ENCODE results near the gene OR6K3. TPM values are rescaled to one million over a fixed set of nuclear protein-coding genes. Genes with fewer than 3 reads are reported as not detected.
"Not testable (repeated sequence)": the region's sequence is repeated elsewhere in the genome, so short reads cannot be mapped to it uniquely, and the experiment has no call there.

Gene OR6K3
- total RNA-seq, 1 donor, result not detected

DNA sequence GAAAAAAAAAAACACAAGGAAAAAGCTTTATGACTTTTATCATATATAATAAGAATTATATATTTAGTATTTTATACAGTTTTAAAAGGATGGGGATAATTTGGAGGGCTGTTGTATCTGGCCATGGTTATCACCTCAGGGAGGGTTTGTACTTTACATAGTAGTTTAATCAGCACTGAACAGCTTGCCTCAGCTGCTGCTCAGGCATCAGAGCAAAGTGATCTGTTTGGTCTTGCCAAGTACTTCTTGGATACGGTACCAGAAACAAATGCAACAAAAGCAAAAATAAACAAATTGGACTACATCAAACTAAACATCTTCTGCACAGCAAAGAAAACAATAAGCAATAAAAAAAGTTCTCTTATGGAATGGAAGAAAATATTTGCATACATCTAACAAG is 31.4 kb downstream of the OR6K3 start:
- TF ChIP-seq, protein P1, sequence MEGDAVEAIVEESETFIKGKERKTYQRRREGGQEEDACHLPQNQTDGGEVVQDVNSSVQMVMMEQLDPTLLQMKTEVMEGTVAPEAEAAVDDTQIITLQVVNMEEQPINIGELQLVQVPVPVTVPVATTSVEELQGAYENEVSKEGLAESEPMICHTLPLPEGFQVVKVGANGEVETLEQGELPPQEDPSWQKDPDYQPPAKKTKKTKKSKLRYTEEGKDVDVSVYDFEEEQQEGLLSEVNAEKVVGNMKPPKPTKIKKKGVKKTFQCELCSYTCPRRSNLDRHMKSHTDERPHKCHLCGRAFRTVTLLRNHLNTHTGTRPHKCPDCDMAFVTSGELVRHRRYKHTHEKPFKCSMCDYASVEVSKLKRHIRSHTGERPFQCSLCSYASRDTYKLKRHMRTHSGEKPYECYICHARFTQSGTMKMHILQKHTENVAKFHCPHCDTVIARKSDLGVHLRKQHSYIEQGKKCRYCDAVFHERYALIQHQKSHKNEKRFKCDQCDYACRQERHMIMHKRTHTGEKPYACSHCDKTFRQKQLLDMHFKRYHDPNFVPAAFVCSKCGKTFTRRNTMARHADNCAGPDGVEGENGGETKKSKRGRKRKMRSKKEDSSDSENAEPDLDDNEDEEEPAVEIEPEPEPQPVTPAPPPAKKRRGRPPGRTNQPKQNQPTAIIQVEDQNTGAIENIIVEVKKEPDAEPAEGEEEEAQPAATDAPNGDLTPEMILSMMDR (IDR thresholded peaks at IDR 0.05; ENCODE audit: insufficient read depth, low read length), result no peak
- H3K4me3 ChIP-seq (ENCODE audit: low read depth, low read length), result no peak overlapping the region
- DNase-seq (ENCODE audit: low read depth), result no peak

DNA sequence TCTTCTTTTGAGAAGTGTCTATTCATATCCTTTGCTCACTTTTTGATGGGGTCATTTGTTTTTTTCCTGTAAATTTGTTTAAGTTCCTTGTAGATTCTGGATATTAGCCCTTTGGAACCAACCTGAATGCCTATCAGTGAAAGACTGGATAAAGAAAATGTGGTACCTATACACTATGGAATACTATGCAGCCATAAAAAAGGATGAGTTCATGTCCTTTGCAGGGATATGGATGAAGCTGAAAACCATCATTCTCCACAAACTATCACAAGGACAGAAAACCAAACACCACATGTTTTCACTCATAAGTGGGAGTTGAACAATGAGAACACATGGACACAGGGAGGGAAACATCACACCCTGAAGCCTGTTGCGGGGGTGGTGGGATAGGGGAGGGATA is 32.2 kb downstream of the OR6K3 start:
- DNase-seq (ENCODE audit: low read depth); H3K4me3 ChIP-seq (ENCODE audit: low read depth, low read length): not testable (repeated sequence)

DNA sequence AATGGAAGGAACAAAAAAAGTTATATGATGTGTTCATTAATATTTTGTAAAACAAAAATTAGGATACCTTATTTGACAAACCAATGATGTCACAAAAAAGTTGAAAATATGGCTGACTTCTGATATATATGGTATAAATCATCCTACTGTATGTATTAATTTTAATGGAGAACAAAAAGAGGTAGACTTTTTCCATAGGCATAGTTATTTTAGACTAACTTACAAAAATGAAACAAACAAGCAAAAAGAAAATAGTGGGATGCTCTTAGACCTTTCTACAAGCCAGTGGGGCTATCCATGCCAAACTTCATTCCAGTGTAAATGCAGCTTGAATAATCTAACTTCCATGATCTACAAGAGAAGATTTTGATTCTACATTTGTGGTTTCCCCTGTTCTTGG is 33.5 kb downstream of the OR6K3 start:
- DNase-seq (ENCODE audit: low read depth), result no peak
- H3K4me3 ChIP-seq (ENCODE audit: low read depth, low read length), result no peak overlapping the region
- TF ChIP-seq, protein P1 (IDR thresholded peaks at IDR 0.05; ENCODE audit: insufficient read depth, low read length), result no peak

DNA sequence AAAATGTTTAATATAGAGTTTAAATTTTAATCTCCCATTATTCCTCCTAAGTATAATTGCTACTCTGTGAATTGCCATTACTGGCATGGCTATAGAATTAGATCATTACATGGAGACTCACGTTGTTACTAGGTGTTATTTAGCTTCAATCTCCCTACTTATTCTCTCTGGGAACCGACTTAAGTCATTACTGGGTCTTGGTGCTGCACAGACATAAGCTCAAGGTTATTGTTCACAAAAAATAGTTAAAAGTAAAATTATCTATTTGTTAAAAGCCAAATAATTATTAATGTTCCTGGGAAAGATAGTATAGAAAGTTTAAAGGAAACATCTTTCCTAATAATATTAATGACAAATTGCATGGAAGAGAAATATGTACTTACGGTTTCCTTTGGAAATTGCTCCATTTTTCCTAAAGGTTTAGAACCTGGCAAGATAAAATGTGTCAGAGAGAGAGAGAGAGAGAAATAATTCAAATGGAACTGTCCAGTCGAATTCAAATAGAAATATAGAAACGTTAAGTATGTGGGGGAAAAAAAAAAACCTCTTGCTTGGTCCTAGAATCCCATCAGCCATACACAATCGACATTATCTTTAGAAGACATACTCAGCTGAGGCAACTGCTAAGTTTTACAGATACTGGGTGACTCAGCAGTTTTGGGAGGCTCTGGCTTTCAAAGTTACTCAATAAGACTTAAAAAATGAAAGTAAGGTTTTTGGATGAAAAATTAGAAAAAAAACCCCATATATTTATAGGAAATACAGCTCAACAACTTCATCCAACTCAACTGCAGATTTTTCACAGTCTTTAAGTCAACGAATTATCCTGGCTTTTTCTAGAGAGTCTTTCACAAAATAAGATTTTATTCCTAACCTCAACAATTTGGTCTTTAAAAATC is 34.2 kb downstream of the OR6K3 start, which contains the start of gene SPTA1:
Gene SPTA1 (minus strand): TSS at position 605 of the 899 bp plus-strand sequence. CDS start 198 bp downstream, at position 407.
- H3K4me3 ChIP-seq (ENCODE audit: low read depth, low read length), result no peak within 1 kb of the TSS
- TF ChIP-seq, protein P1 (IDR thresholded peaks at IDR 0.05; ENCODE audit: insufficient read depth, low read length), result no peak
- DNase-seq (ENCODE audit: low read depth), result peak; percentile 37

DNA sequence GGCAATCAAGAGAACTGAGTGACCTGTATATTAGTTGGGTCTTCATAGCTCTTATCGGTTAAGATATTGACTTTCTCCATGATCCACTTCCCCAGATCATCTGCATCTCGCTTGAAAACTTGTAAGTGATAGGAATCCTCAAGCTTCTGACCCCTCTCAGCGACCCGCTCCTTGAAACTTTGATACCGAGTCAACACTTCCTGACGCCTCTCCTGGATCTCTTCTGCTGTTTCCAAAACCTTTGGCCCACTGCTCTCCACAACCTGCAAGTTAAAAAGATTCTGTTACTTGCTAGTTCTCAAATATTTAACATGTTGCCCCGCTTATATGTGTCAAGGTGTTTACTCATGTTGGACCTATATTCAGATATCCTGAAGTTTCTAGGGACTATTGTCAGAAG is 35.4 kb downstream of the OR6K3 start:
- H3K4me3 ChIP-seq (ENCODE audit: low read depth, low read length), result no peak overlapping the region
- TF ChIP-seq, protein P1 (IDR thresholded peaks at IDR 0.05; ENCODE audit: insufficient read depth, low read length), result no peak
- no peak for DNase-seq (ENCODE audit: low read depth)

DNA sequence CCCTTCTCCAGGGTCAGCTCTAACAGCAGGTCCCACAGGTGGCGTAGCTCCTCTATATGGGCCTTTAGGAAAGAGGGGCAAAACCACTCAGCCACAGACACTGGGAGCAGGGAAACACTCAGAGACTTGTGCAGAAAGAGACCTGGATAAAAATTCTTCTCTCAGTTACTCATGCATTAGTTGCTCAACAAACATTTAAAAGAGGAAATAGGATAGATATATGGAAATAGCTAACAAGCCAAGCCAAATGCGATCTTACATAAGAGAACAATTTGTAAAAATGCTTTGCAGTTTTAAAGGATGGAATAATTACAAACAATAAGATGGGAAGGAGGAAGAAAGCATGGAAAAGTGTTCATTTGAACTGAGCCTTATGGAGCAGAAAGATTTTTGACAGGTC is 38.9 kb downstream of the OR6K3 start:
- no peak overlapping the region for H3K4me3 ChIP-seq (ENCODE audit: low read depth, low read length)
- TF ChIP-seq, protein P1 (IDR thresholded peaks at IDR 0.05; ENCODE audit: insufficient read depth, low read length), result no peak

DNA sequence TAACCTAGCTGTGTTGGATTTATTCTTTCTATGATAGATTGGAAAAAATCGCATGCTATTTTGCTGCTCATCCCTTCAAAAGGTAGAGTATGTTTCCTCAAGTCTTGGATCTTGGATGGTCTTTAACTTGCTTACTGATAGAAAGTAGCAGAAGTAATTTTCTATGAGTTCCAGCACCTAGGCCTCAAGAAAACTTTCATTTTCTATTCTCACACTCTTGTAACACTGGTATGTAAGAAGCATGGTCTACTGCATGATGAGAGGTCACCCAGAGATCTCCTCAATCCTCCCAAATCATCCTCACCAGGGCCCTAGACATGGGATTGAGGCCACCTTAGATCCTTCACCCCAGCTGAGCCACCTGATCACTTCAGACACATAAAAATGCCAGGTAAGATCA is 41.2 kb downstream of the OR6K3 start:
- DNase-seq (ENCODE audit: low read depth), result no peak
- TF ChIP-seq, protein P1 (IDR thresholded peaks at IDR 0.05; ENCODE audit: insufficient read depth, low read length), result no peak
- no peak overlapping the region for H3K4me3 ChIP-seq (ENCODE audit: low read depth, low read length)

More for the DNA sequence above, 38.9 kb downstream of the OR6K3 start:
- no peak for DNase-seq (ENCODE audit: low read depth)

Measured in fibroblast of the aortic adventitia (primary cell).